H9 (cell line): Measurements from ENCODE around the gene PKD2L2. TPM values are rescaled to one million over a fixed set of nuclear protein-coding genes. Genes with fewer than 3 reads are reported as not detected.

Experiments
- DNase-seq: peaks from one replicate; pipeline ENCODE4 v3.0.0-alpha.2; 2017
- H2AFZ ChIP-seq: one replicate; pipeline ENCODE4 v1.6.1; 2013; ENCODE audit warnings: mild to moderate bottlenecking, low read length, control low read depth, moderate library complexity
- H2AK5ac ChIP-seq: 2 replicates; pipeline ENCODE4 v1.6.1; 2013; ENCODE audit warnings: low read length, control low read depth, mixed read lengths; ENCODE audit not compliant: insufficient read length
- H2BK120ac ChIP-seq: one replicate; pipeline ENCODE4 v1.6.1; 2013; ENCODE audit warnings: low read depth, mild to moderate bottlenecking, low read length, control low read depth, inconsistent platforms; ENCODE audit not compliant: poor library complexity, severe bottlenecking
- H2BK12ac ChIP-seq: 2 replicates; pipeline ENCODE4 v1.6.1; 2013; ENCODE audit warnings: low read length, control low read depth, mixed read lengths, low read depth; ENCODE audit not compliant: insufficient read length
- H2BK15ac ChIP-seq: 2 replicates; pipeline ENCODE4 v1.6.1; 2013; ENCODE audit warnings: low read depth, low read length, control low read depth
- H2BK20ac ChIP-seq: one replicate; pipeline ENCODE4 v1.6.1; 2013; ENCODE audit warnings: low read depth, mild to moderate bottlenecking, low read length, control low read depth, inconsistent platforms; ENCODE audit not compliant: poor library complexity, severe bottlenecking
- H2BK5ac ChIP-seq: 2 replicates; pipeline ENCODE4 v1.6.1; 2013; ENCODE audit warnings: low read length, control low read depth, mixed read lengths; ENCODE audit not compliant: insufficient read length
- H3K14ac ChIP-seq: 2 replicates; pipeline ENCODE4 v1.6.1; 2013; ENCODE audit warnings: low read length, control low read depth; ENCODE audit not compliant: insufficient read depth
- H3K18ac ChIP-seq: 2 replicates; pipeline ENCODE4 v1.6.1; 2013; ENCODE audit warnings: low read depth, mild to moderate bottlenecking, mixed read lengths, low read length, control low read depth; ENCODE audit not compliant: insufficient read length
- H3K23ac ChIP-seq: 2 replicates; pipeline ENCODE4 v1.6.1; 2013; ENCODE audit warnings: low read length, control low read depth, mixed read lengths, low read depth; ENCODE audit not compliant: insufficient read length
- H3K23me2 ChIP-seq: 2 replicates; pipeline ENCODE4 v1.6.1; 2013; ENCODE audit warnings: low read depth, mild to moderate bottlenecking, mixed read lengths, low read length, control low read depth; ENCODE audit not compliant: insufficient read length, poor library complexity, severe bottlenecking
- H3K27ac ChIP-seq: 2 replicates; pipeline ENCODE4 v1.5.1; 2013; ENCODE audit warnings: low read length, control low read depth, mixed read lengths, low read depth; ENCODE audit not compliant: insufficient read length
- H3K27me3 ChIP-seq: 2 replicates; pipeline ENCODE4 v1.6.1; 2013; ENCODE audit warnings: low read length, control low read depth, inconsistent platforms; ENCODE audit not compliant: insufficient read depth
- H3K4ac ChIP-seq: 2 replicates; pipeline ENCODE4 v1.6.1; 2013; ENCODE audit warnings: low read depth, mild to moderate bottlenecking, control low read depth, inconsistent platforms, low read length, moderate library complexity
- H3K4me1 ChIP-seq: 2 replicates; pipeline ENCODE4 v1.6.1; 2013; ENCODE audit warnings: low read length, control low read depth, inconsistent platforms; ENCODE audit not compliant: insufficient read depth
- H3K4me2 ChIP-seq: 2 replicates; pipeline ENCODE4 v1.6.1; 2013; ENCODE audit warnings: low read length, control low read depth, mixed read lengths; ENCODE audit not compliant: insufficient read length, insufficient read depth
- H3K56ac ChIP-seq: 2 replicates; pipeline ENCODE4 v1.6.1; 2013; ENCODE audit warnings: low read depth, mild to moderate bottlenecking, mixed read lengths, low read length, control low read depth; ENCODE audit not compliant: insufficient read length
- H3K79me1 ChIP-seq: 2 replicates; pipeline ENCODE4 v1.6.1; 2013; ENCODE audit warnings: low read depth, mild to moderate bottlenecking, moderate library complexity, low read length, control low read depth, inconsistent platforms; ENCODE audit not compliant: insufficient read depth, poor library complexity, severe bottlenecking
- H3K79me2 ChIP-seq: 2 replicates; pipeline ENCODE4 v1.6.1; 2013; ENCODE audit warnings: low read length, control low read depth, inconsistent platforms; ENCODE audit not compliant: insufficient read depth
- H3K9ac ChIP-seq: 2 replicates; pipeline ENCODE4 v1.6.1; 2013; ENCODE audit warnings: low read length, control low read depth, mixed read lengths; ENCODE audit not compliant: insufficient read length; ENCODE audit errors: extremely low read depth
- H3K9me3 ChIP-seq: one replicate; pipeline ENCODE4 v1.6.1; 2013; ENCODE audit warnings: low read depth, low read length, inconsistent platforms; ENCODE audit not compliant: control insufficient read depth
- H3T11ph ChIP-seq: one replicate; pipeline ENCODE4 v1.6.1; 2013; ENCODE audit warnings: mild to moderate bottlenecking, low read length, control low read depth, inconsistent platforms
- H4K20me1 ChIP-seq: one replicate; pipeline ENCODE4 v1.6.1; 2013; ENCODE audit not compliant: control insufficient read depth, insufficient read length, insufficient read depth
- H4K5ac ChIP-seq: 2 replicates; pipeline ENCODE4 v1.6.1; 2013; ENCODE audit warnings: low read depth, mild to moderate bottlenecking, mixed read lengths, low read length, control low read depth; ENCODE audit not compliant: insufficient read length
- H4K8ac ChIP-seq: replicated peaks from 2 replicates; pipeline ENCODE4 v1.6.1; 2013; ENCODE audit warnings: low read length, control low read depth, mixed read lengths, low read depth; ENCODE audit not compliant: insufficient read length
- H4K91ac ChIP-seq: 2 replicates; pipeline ENCODE4 v1.6.1; 2013; ENCODE audit warnings: low read depth, mild to moderate bottlenecking, moderate library complexity, mixed read lengths, low read length, control low read depth; ENCODE audit not compliant: insufficient read length
- H3K27ac Mint-ChIP-seq, 3 experiments: 2 replicates in 2 of 3; 3 replicates in 1 of 3; pipeline ENCODE4 v1.8.0; 2020 to 2021; ENCODE audit warnings: mixed read lengths in 3 of 3, mild to moderate bottlenecking in 1 of 3, moderate library complexity in 1 of 3
- H3K27me3 Mint-ChIP-seq: 2 replicates; pipeline ENCODE4 v1.8.0; 2021; ENCODE audit warnings: low read depth, mild to moderate bottlenecking, moderate library complexity, mixed read lengths
- H3K36me3 Mint-ChIP-seq, 3 experiments: 2 replicates in 2 of 3; 3 replicates in 1 of 3; pipeline ENCODE4 v1.8.0; 2020 to 2021; ENCODE audit warnings: low read depth in 3 of 3, mixed read lengths in 3 of 3; ENCODE audit not compliant: insufficient read depth in 1 of 3
- H3K4me1 Mint-ChIP-seq, 2 experiments: 2 replicates each; pipeline ENCODE4 v1.8.0; 2020; ENCODE audit warnings: mixed read lengths in 2 of 2
- H3K4me3 Mint-ChIP-seq, 2 experiments: 2 replicates in 1 of 2; 3 replicates in 1 of 2; pipeline ENCODE4 v1.8.0; 2020 to 2021; ENCODE audit warnings: mild to moderate bottlenecking in 2 of 2, mixed read lengths in 2 of 2, moderate library complexity in 1 of 2
- H3K9me3 Mint-ChIP-seq, 2 experiments: 2 replicates in 1 of 2; 3 replicates in 1 of 2; pipeline ENCODE4 v1.8.0; 2020; ENCODE audit warnings: mild to moderate bottlenecking in 2 of 2, mixed read lengths in 2 of 2, moderate library complexity in 1 of 2
- CTCF ChIP-seq: fragments of 200-600 bp; sonication (generic); conservative IDR thresholded peaks from 3 replicates; pipeline ENCODE4 v1.8.0; 2021; ENCODE audit warnings: antibody characterized with exemption, mild to moderate bottlenecking
- WGBS: extraction: QIAGEN DNeasy Blood & Tissue Kit; methylation state at CpG from one replicate; pipeline ENCODE4 v1.1.7; 2013; ENCODE audit warnings: missing lambda C conversion rate, low lambda C conversion rate, mixed read lengths; ENCODE audit not compliant: insufficient read length; ENCODE audit errors: extremely low coverage; 5-methylcytosine and 5-hydroxymethylcytosine counted together
- total RNA-seq: library from RNA; stranded (reverse); gene quantifications from 2 replicates; pipeline ENCODE4 v1.2.1, GENCODE V29; 2021

PKD2L2 gene
- total RNA-seq, 1 experiment from 2014 or later = not detected

GRCh38 chr5:137902408-137903133 is 13.3 kb downstream of the PKD2L2 start:
- H3K23ac ChIP-seq = no peak overlapping the region
- H3K4me3 Mint-ChIP-seq = no peak overlapping the region
- no peak overlapping the region for H2AK5ac ChIP-seq
- no peak for TF ChIP-seq CTCF
- H3K9me3 Mint-ChIP-seq = no peaks in the 10 kb centered on the region
- no peaks in the 10 kb centered on the region for H3K4me1 Mint-ChIP-seq
- no peak overlapping the region for H2BK12ac ChIP-seq
- no peaks in the 10 kb centered on the region for H3K4me1 ChIP-seq
- no peaks in the 10 kb centered on the region for H3K36me3 Mint-ChIP-seq
- H3K27me3 ChIP-seq = no peaks in the 10 kb centered on the region
- H3K56ac ChIP-seq = no peak overlapping the region
- no peak overlapping the region for H3K4me2 ChIP-seq
- no peak overlapping the region for H3K14ac ChIP-seq
- H3K18ac ChIP-seq = no peak overlapping the region
- no peak overlapping the region for H4K5ac ChIP-seq
- H3K23me2 ChIP-seq = no peaks in the 10 kb centered on the region
- H2BK120ac ChIP-seq = no peak overlapping the region
- H3K27ac ChIP-seq = no peak overlapping the region
- H4K91ac ChIP-seq = no peak overlapping the region
- H3K27me3 Mint-ChIP-seq = no peaks in the 10 kb centered on the region
- WGBS = no CpG with 5 or more reads among the region's 1 CpG
- H3K79me2 ChIP-seq = no peaks in the 10 kb centered on the region
- H3K79me1 ChIP-seq = no peaks in the 10 kb centered on the region
- H3K27ac Mint-ChIP-seq = no peak overlapping the region
- H2BK15ac ChIP-seq = no peak overlapping the region
- no peak overlapping the region for H2BK5ac ChIP-seq
- no peak overlapping the region for H3K4ac ChIP-seq
- H3K9ac ChIP-seq = no peak overlapping the region
- no peaks in the 10 kb centered on the region for H3K9me3 ChIP-seq
- no peak overlapping the region for H2AFZ ChIP-seq
- no peak overlapping the region for H4K8ac ChIP-seq
- no peak for DNase-seq
- no peak overlapping the region for H2BK20ac ChIP-seq
- no peak overlapping the region for H3T11ph ChIP-seq
- no peaks in the 10 kb centered on the region for H4K20me1 ChIP-seq
